ENCODE results near the gene TEKTIP1. TPM values are rescaled to one million over a fixed set of nuclear protein-coding genes. Genes with fewer than 3 reads are reported as not detected.

Gene TEKTIP1
- total RNA-seq, 1 experiment from 2014 or later = 1.3 TPM

- Histone ChIP-seq H3K23me2 (ENCODE audit: insufficient read length, low read depth, low read length, poor library complexity, severe bottlenecking) (no peaks in the 10 kb centered on the region), H2AK5ac (ENCODE audit: insufficient read length, low read length) (no peak overlapping the region), H3K9me3 (ENCODE audit: control insufficient read depth, low read depth, low read length) (no peaks in the 10 kb centered on the region), H3K23ac (ENCODE audit: insufficient read length, low read depth, low read length) (no peak overlapping the region), H2BK5ac (ENCODE audit: insufficient read length, low read length) (no peak overlapping the region), H3T11ph (ENCODE audit: low read length) (no peak overlapping the region), H3K4me1 (ENCODE audit: insufficient read depth, low read length) (no peaks in the 10 kb centered on the region), H2BK15ac (ENCODE audit: low read depth, low read length) (no peak overlapping the region), H3K79me2 (ENCODE audit: insufficient read depth, low read length) (no peaks in the 10 kb centered on the region), H4K20me1 (ENCODE audit: control insufficient read depth, insufficient read depth, insufficient read length) (no peaks in the 10 kb centered on the region), H3K27ac (ENCODE audit: insufficient read length, low read depth, low read length) (no peak overlapping the region), H3K18ac (ENCODE audit: insufficient read length, low read depth, low read length) (no peak overlapping the region), H3K27me3 (ENCODE audit: insufficient read depth, low read length) (no peaks in the 10 kb centered on the region), H3K79me1 (ENCODE audit: insufficient read depth, low read depth, low read length, poor library complexity, severe bottlenecking) (no peaks in the 10 kb centered on the region), H3K14ac (ENCODE audit: insufficient read depth, low read length) (no peak overlapping the region), H4K5ac (ENCODE audit: insufficient read length, low read depth, low read length) (no peak overlapping the region), H2AFZ (ENCODE audit: low read length) (no peak overlapping the region), H4K91ac (ENCODE audit: insufficient read length, low read depth, low read length) (no peak overlapping the region), H2BK120ac (ENCODE audit: low read depth, low read length, poor library complexity, severe bottlenecking) (no peak overlapping the region), H2BK20ac (ENCODE audit: low read depth, low read length, poor library complexity, severe bottlenecking) (no peak overlapping the region), H3K56ac (ENCODE audit: insufficient read length, low read depth, low read length) (no peak overlapping the region), H4K8ac (replicated peaks; ENCODE audit: insufficient read length, low read depth, low read length) (no peak overlapping the region), H3K9ac (ENCODE audit: extremely low read depth, insufficient read length, low read length) (no peak overlapping the region), H3K4ac (ENCODE audit: low read depth, low read length) (no peak overlapping the region), H2BK12ac (ENCODE audit: insufficient read length, low read depth, low read length) (no peak overlapping the region), H3K4me2 (ENCODE audit: insufficient read depth, insufficient read length, low read length) (no peak overlapping the region)
- WGBS (ENCODE audit: extremely low coverage, insufficient read length, low lambda C conversion rate) = no CpG with 5 or more reads among the region's 36 CpGs
- H3K36me3 Mint-ChIP-seq (ENCODE audit: insufficient read depth in 1 of 3, low read depth in 3 of 3) = peaks cover 4 to 13% (median 12%) of the 10 kb centered on the region in 3 experiments; a peak in 6 of 7 replicates
- no peak overlapping the region for H3K27ac Mint-ChIP-seq
- H3K27me3 Mint-ChIP-seq (ENCODE audit: low read depth) = no peaks in the 10 kb centered on the region
- no peak for TF ChIP-seq CTCF (conservative IDR thresholded peaks at IDR 0.05)
- DNase-seq = no peak
- no peak overlapping the region for H3K4me3 Mint-ChIP-seq
- H3K9me3 Mint-ChIP-seq = no peaks in the 10 kb centered on the region
- peaks cover 2 to 3% of the 10 kb centered on the region in 2 experiments; a peak in 1 of 4 replicates for H3K4me1 Mint-ChIP-seq
Observed at GRCh38 chr19:3547767-3548282, 8.9 kb downstream of the TEKTIP1 start.
